Heart left ventricle (tissue), 16 donors: ENCODE results near the gene MSI2. TPM values are rescaled to one million over a fixed set of nuclear protein-coding genes. Genes with fewer than 3 reads are reported as not detected.
A peak's percentile ranks its signal among the peaks of the same experiment; 100 is the strongest.

Experiments
- ATAC-seq, 4 donors: fragments of 200-7000 bp; cut with Tn5 transposase; one replicate each; pipeline ENCODE4 v1.9.1; 2020 to 2022; ENCODE audit warnings: moderate library complexity in 4 of 4, mild to moderate bottlenecking in 3 of 4, moderate number of reproducible peaks in 1 of 4
- DNase-seq, 5 donors: peaks; one replicate each; pipeline ENCODE4 v3.0.0-alpha.2; 2020
- H3K27ac ChIP-seq, 12 donors: fragments of 200-600 bp; sonication (generic) in 4 of 12; one replicate each; pipeline versions ENCODE4 v1.5.0 to v1.8.0; 2016 to 2022; ENCODE audit warnings: mild to moderate bottlenecking in 2 of 12
- H3K27me3 ChIP-seq, 9 donors: fragments of 200-600 bp; sonication (generic) in 2 of 9; one replicate each; pipeline versions ENCODE4 v1.5.1 to v1.8.0; 2016 to 2022; ENCODE audit warnings: mild to moderate bottlenecking in 3 of 9
- H3K36me3 ChIP-seq, 9 donors: fragments of 200-600 bp; sonication (generic) in 2 of 9; one replicate each; pipeline versions ENCODE4 v1.5.0 to v1.8.0; 2018 to 2022; ENCODE audit warnings: mild to moderate bottlenecking in 2 of 9
- H3K4me1 ChIP-seq, 12 donors: fragments of 200-600 bp; sonication (generic) in 4 of 12; one replicate each; pipeline versions ENCODE4 v1.5.0 to v1.8.0; 2016 to 2022; ENCODE audit warnings: mild to moderate bottlenecking in 3 of 12
- H3K4me3 ChIP-seq, 12 donors: fragments of 200-600 bp; sonication (generic) in 4 of 12; one replicate each; pipeline versions ENCODE4 v1.5.0 to v1.8.0; 2017 to 2022; ENCODE audit warnings: mild to moderate bottlenecking in 9 of 12, moderate library complexity in 4 of 12
- H3K9me3 ChIP-seq, 12 donors: fragments of 200-600 bp; sonication (generic) in 4 of 12; one replicate each; pipeline versions ENCODE4 v1.5.0 to v1.8.0; 2016 to 2022; ENCODE audit warnings: mild to moderate bottlenecking in 1 of 12
- CTCF ChIP-seq, 12 donors: fragments of 200-600 bp; sonication (generic) in 4 of 12; IDR thresholded peaks; one replicate each; pipeline versions ENCODE4 v1.5.0 to v1.8.0; 2018 to 2022; ENCODE audit warnings: antibody characterized with exemption in 12 of 12, mild to moderate bottlenecking in 5 of 12
- POLR2A ChIP-seq, 2 donors: fragments of 450-650 bp; IDR thresholded peaks; one replicate each; pipeline ENCODE4 v1.6.1; 2017; ENCODE audit warnings: antibody characterized with exemption in 2 of 2, mild to moderate bottlenecking in 2 of 2, moderate library complexity in 2 of 2
- WGBS, 4 donors: extraction: QIAGEN DNeasy Blood & Tissue Kit in 2 of 4; methylation state at CpG; one replicate each; pipeline versions ENCODE4 v1.1.5 to v1.1.7; 2013 to 2018; 5-methylcytosine and 5-hydroxymethylcytosine counted together
- intact Hi-C, 10 donors: fragments of 100-400 bp; cut with DNase I; formaldehyde crosslinking; loops; one replicate each; pipeline versions ENCODE4 v1.11.1 to v1.14.2; 2022
- polyA plus RNA-seq, 2 donors: library from polyadenylated mRNA; stranded (reverse); fragments of 200-250 nt; gene quantifications; one replicate each; pipeline ENCODE4 v1.2.3, GENCODE V29; 2013
- total RNA-seq, 9 donors: library from RNA; depleted of rRNA in 2 of 9; stranded (reverse); fragments of >200 nt in 2 of 9; fragmentation: NEBNext Ultra II Directional in 3 of 9; extraction: Animal tissue kit (Norgen Biotek cat#: 25700) in 3 of 9; gene quantifications; one replicate each; pipeline versions ENCODE4 v1.1.0 to v1.2.4, GENCODE V29; 2016 to 2023
- donor health status: ischemic (EF 13 %, LVEDD 7.1; RV severe dilation, severe dysfunction).
- donor health status: healthy with polysubstance abuse.
- donor health status: DM: no; HTN: yes; CAD: no.
- donor health status: DM: no; HTN: no; CAD: no.
- donor health status: ischemic (EF 25% LVEDD 6.9; RV normal size, moderate dysfunction).
- donor health status: ischemic (EF 25% LVEDD 5.7; RV mildly dilated, moderate dysfunction).
- donor health status: healthy.
- donor health status: DM: yes; HTN: yes; CAD: no.
- donor health status: ischemic (EF 35%, LVEDD 5.7; RV mildly dilated, moderate dysfunction).
- donor health status: nonischemic (EF 11% LVEDD 7.7; RV severe dilation, severe dysfunction).
- donor health status: DM: yes; HTN: yes; CAD: no.
- donor health status: PGD.
- donor health status: ischemic (EF 29% LVEDD 5.4; RV normal size, mild dysfunction).
- donor health status: nonischemic (EF 23%, LVEDD 6.1; RV moderate dilation, normal function).

The MSI2 gene
- total and polyA plus RNA-seq, 11 donors: 35.9 to 120 (median 104) TPM

- DNase-seq (no peak), ATAC-seq (no peak)
- H3K27me3 ChIP-seq: no peaks in the 10 kb centered on the region
- intact Hi-C loops: loop anchor here in 1 of 10 donors (10.0 kb wide), 1 partner anchor 198 kb away; no protein-coding TSS in a partner anchor
- TF ChIP-seq CTCF (IDR thresholded peaks at IDR 0.05) (no peak), POLR2A (IDR thresholded peaks at IDR 0.05) (no peak)
- peaks cover 2 to 55% (median 16%) of the 10 kb centered on the region in 12 donors for H3K4me1 ChIP-seq
- H3K27ac ChIP-seq: no peak overlapping the region
- 94 to 97% (median 95%) methylated on average over 4 of the region's 4 CpGs for WGBS, 4 donors
- no peak overlapping the region for H3K4me3 ChIP-seq
- no peaks in the 10 kb centered on the region for H3K36me3 ChIP-seq
- H3K9me3 ChIP-seq: no peaks in the 10 kb centered on the region
Measured at GRCh38 chr17:57467226-57467625, 210.9 kb downstream of the MSI2 start.

GRCh38 chr17:57467801-57468200 is 211.5 kb downstream of the MSI2 start:
- TF ChIP-seq CTCF (IDR thresholded peaks at IDR 0.05): no peak
- WGBS, 4 donors: 65 to 72% (median 70%) methylated on average over 5 of the region's 5 CpGs
- intact Hi-C loops: loop anchor here in 1 of 10 donors (10.0 kb wide), 1 partner anchor 197 kb away; no protein-coding TSS in a partner anchor
- Histone ChIP-seq H3K27me3 (no peaks in the 10 kb centered on the region), H3K27ac (peak overlapping the region in 1 of 12 donors; percentile 5), H3K9me3 (no peaks in the 10 kb centered on the region), H3K4me1 (peaks cover 3 to 55% (median 16%) of the 10 kb centered on the region in 12 donors), H3K36me3 (no peaks in the 10 kb centered on the region), H3K4me3 (no peak overlapping the region)
- peak in 3 of 4 donors; percentile 53 to 61 (median 54) for ATAC-seq
- DNase-seq: no peak

- no peak for DNase-seq
- intact Hi-C loops: loop anchor here in 1 of 10 donors (10.0 kb wide), 1 partner anchor 196 kb away; no protein-coding TSS in a partner anchor
- no peak overlapping the region for H3K27ac ChIP-seq
Measured at GRCh38 chr17:57468932-57469775, 212.8 kb downstream of the MSI2 start.

More at GRCh38 chr17:57468932-57469775, 212.8 kb downstream of the MSI2 start:
- H3K4me3 ChIP-seq: no peak overlapping the region
- H3K36me3 ChIP-seq: no peaks in the 10 kb centered on the region
- peaks cover 3 to 63% (median 28%) of the 10 kb centered on the region in 12 donors for H3K4me1 ChIP-seq
- TF ChIP-seq POLR2A (IDR thresholded peaks at IDR 0.05) (no peak), CTCF (IDR thresholded peaks at IDR 0.05) (no peak)
- no peaks in the 10 kb centered on the region for H3K27me3 ChIP-seq
- WGBS, 4 donors: 88 to 94% (median 91%) methylated on average over 9 of the region's 9 CpGs
- no peak for ATAC-seq
- H3K9me3 ChIP-seq: no peaks in the 10 kb centered on the region
